DMS53 treated with DMSO at 0.1 percent for 48 hours (cell line): Measurements from ENCODE around the gene PRTFDC1.

ENCODE experiments used
- DNase-seq: peaks from one replicate; lab custom pipeline; 2025; ENCODE audit not compliant: unreplicated experiment; lab: John Stamatoyannopoulos, UW

The PRTFDC1 gene

DNA sequence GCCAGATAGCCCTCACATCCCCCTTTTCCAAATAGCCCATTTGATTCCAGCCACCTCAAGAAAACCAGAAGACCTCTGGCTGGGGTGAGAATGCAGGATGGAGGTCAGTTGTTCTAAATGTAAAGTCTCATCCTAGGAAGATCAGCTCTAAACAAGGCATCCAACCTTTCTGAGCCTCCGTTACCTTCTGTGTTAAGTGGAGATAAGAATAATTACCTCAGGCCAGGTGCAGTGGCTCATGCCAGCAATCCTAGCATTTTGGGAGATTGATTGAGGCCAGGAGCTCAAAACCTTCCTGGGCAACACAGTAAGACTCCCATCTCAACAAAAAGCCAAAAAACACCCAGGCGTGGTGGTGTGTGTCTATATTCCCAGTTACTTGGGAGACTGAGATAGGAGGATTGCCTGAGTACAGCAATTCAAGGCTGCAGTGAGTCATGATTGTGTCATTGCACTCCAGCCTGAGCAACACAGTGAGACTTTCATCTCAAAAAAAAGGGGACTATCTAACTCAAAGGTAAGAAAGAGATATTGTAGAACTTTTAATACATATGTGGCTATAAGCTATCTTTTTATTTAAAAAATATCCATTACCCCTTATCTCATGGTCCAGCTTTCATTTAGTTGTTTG, 43.5 kb downstream of the PRTFDC1 start:
- DNase-seq: no peak

DNA sequence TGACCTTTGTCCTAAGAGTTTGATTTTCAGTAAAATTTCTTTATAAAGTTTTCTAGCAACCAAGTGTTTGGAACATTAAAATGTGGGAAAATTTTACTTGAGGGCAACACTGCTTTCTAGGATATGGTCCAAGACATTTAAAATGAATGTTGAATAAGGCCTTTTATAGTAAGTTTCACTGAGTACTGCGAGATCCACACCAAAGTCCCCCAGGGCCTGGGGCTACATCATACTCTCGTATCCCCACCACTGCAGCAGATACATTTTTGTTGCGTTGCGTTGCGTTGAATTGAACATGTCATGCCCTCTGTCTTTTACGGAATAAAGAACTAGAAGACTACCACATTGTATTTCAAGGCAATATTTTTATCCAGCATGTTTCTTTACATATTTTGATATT, 44.5 kb downstream of the PRTFDC1 start:
- DNase-seq: no peak

DNA sequence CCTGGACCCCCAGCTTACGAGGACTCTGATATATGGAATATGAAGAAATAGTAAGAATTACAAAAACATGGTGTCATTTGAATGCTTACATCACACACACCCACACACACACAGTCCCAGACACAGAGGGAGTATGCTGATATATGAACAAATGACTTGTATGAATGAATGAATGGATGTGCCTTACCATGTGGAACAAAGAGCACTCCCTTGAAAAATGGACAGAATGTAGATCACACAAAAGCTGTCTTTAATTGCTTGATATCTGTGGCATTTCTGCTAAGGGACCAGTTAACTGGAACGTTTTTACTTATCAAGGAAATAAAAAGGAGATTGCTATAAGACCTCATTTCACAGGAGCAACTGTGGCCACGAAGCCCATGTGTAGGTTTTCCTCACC, 46.0 kb downstream of the PRTFDC1 start:
- DNase-seq: no peak

DNA sequence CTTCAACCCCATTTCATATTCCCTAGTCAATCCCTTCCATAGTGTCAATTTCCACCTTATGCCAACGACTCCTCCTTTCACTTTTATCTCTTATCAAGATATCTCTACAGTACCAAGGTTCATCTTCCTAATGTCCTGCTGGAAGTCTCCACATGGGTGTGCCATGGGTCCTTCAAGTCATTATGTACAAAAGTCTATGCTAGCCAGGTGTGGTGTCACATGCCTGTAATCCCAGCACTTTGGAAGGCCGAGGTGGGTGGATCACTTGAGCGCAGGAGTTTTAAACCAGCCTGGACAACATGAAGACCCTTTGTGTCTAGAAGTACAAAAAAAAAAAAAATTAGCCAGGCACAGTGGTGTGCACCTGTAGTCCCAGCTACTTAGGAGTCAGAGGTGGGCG, 47.6 kb downstream of the PRTFDC1 start:
- DNase-seq: no peak

DNA sequence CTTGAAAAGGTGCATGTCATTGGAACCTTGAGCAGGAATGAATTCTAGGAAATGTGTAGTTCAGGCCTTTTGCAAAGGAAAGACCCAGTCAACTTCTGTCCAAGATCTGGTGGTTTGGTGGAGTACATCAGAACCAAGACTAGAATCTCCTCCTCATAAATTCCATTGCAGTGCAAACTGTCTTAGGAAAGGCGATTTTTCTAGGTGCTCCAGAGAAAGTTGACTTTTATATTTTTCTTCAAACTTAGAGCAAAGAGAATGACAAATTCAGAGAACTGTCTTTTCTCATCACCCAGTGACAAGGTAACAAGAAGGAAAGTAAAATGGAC, 50.0 kb downstream of the PRTFDC1 start:
- DNase-seq: no peak

DNA sequence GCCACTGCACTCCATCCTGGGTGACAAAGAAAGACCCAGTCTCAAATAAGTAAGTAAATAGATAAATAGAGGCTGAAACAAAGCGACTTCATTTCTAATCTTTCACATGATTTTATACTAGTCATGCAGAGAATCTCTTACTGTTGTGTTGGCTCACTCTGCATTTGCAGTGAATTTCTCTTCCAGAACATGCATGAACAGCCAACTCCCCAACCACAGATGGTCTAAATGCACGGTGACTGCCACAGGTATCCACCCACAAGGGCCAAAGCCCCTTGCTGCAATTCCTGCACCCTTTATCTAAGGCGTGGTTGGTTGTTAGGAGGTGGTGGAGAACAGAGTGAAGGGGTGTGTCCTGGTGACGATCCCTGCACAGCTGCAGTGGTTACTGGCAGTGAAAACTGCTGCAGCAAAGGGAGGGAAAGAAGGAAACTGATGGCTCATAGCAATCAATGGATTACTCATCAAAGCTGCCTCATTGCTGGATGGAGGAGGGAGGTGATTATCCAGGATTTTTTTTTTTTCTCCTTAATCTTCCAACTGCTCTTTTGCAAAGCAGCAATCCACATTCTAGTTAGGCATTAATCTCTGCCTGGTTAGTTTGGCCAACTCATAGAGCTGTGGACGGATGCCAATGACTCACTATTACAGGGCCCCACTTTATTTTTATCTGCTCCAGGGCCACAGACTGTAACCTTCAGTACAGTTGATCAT, 50.6 kb downstream of the PRTFDC1 start:
- DNase-seq: peak; percentile 12

DNA sequence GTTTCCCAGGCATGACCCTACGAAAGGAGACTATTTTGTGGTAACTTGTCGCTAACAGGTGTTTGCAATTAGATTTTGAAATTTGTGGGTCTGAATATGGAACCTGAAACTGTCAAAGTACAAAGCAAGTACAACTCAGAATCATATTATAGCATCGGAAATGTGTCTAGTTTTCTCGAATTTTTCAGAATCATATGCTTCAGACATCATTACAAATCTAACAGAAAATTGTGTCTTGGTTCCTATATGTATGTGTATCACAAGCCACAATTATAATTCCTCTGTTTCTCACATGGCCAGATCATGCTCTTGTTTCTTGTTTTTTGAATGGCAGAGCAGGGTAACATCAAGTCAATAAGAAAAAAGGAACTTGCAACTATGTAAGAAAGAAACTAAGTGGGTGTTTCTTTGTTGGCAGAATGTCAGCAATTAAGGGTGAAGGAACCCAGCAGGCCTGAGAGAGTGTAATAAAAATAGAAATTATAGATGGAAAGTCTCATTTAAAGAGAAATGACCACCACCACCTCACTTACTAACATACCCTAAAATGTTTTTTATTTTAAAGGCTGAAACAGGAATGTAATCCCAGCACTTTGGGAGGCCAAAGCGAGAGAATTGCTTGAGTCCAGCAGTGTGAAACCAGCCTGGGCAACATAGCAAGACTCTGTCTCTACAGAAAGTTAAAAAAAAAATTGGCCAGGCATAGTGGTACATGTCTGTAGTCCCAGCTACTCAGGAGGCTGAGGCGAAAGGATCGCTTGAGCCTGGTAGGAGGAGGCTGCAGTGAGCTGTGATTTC, 51.3 kb downstream of the PRTFDC1 start:
- DNase-seq: no peak

DNA sequence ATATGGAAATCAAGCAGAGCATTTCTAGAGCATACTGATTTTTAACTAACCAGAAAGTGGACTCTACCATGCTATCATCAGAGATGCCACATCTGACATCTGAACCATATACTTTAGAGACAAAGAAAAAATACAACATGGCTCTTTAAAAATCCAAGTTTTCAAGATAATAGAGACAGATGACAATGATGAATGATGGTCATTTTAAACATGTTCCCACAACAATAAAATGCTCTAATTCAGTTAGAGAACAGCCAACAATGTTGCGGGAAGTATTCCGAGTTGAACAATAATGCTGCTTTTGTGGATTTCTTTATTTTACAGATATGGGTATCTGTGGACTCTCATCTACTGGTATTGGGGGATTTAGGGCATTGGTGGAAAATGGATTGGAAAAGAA, 52.8 kb downstream of the PRTFDC1 start:
- DNase-seq: no peak

DNA sequence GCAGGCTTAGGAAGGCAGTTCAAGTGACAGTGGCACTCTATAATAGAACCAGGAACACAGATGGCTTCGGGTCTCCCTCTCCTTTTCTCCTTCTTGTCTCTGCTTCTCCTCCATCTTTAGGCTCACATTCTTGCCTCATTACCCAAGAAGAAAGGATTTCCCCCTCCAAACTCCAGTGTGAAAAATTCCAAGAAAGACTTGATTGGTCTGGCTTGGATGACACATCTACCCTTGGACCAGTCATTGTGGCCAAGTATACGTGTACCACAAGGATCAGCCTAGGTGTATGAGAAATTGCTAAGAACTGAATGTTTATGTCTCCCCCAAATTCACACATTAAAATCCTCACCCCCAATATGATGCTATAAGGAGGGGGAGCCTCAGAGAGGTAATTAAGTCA, 53.9 kb downstream of the PRTFDC1 start:
- DNase-seq: no peak

DNA sequence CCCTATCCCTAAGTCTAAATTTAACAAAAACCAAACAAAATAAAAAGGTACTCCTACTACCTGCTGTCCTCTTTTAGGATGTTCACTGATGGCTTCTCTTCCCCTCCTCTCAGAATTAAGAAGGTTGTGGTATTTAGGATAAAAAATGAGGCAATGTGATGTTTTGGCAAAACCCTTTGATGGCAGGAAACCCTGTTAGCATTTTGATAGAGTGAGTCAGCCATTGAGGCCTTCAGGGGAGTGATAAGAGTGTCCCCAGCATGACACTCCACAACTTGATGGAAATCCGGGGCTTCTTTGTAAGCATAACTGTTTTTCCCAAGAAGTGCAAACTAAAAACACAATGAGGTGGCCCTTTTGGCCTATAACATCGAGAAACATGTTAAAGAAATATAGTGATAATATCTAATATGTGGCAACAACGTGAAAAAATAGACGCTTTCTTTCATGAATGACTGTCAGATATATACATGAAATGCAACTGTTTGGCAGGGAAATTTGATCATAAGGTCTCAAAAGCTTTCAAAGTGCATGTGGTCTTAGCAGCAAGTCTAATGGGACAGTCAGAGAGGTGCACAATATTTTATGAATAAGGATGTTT, 55.0 kb downstream of the PRTFDC1 start:
- no peak for DNase-seq

DNA sequence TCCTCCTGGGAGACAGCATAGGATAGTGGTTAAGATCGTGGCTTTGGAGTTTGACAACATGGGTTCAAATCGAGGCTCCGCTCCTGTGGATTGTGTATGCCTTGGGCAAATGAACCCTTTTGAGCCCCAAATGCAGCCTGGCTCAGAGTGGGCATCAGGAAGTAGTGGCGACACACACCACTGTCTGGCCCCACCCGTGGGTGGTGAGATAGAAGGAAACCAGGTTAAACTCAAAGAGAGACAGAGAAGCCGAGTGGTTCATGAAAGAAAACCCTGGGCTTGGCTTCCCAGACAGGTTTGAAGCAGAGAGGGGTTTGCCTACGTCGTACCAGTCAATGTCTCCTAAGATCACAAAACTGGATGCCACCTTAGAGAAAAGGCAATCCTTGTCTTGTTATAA, 57.7 kb downstream of the PRTFDC1 start:
- no peak for DNase-seq

DNA sequence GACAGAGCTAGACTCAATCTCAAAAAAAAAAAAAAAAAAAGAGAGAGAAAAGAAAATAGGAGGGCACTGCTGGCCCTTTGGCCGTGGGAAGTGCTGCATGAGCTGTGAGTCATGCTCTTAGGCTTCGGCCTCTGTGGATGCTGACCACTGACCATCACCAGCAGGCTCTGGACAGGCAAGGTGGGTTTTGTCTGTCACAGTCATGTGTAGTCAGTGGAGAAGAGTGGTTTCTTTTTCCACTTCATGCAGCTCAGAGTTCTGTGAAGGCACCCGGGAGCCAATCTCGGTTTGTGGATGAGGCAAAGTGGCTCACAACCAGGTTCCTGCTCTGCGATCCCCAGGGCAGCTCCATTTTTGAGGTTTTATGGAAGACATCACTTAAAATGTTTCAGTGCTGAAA, 58.1 kb downstream of the PRTFDC1 start:
- no peak for DNase-seq

DNA sequence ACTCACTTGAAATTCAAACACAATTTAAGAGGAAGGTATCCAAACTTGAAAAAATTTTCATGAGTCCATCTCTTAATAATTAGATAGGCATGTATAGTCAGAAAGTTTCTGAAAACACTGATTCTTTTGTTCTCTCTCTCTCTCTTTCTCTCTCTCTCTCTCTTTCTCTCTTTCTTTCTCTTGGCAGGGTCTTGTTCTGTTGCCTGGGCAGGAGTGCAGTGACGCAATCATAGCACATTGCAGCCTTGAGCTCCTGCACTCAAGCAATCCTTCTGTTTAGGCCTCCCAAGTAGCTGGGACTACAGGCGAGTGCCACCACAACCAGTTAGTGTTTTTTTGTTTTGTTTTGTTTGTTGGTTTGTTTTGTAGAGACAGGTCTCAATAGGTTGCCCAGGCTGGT, 59.3 kb downstream of the PRTFDC1 start:
- DNase-seq: no peak

DNA sequence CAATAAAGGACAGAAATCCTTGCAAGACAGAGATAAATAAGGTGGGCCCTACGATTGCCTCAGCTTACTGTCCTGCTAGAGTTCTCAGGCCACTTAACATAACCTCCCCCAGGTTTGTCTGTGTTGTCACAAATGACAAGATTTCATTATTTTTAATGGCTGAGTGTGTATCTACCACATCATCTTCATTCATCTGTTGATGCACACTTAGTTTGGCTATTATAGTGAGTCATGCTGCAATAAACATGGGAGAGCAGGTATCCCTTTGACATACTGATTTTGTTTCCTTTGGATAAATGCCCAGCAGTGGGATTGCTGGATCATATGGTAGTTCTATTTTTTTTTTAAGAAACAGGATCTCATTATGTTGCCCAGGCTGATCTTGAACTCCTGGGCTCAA, 60.6 kb downstream of the PRTFDC1 start:
- peak; percentile 32 for DNase-seq

DNA sequence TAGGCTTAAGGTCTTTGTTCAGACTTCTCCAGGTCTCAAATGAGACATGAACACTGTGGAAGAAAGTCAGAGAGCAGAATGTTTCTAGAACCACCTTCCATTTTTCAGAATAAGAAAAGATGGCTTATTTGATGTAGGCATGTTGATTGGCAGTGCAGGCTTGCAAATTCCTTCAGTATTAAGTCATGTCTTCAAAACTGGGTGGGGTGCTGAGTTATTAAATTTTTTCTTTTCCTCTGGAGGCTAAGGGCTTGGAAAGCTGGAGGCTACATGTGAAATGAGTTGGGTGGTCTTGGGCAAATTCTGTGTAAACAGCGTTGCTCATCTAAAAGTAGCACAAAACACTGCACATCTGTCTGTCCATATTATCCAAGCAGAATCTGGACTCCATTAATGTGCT, 62.8 kb downstream of the PRTFDC1 start:
- no peak for DNase-seq

DNA sequence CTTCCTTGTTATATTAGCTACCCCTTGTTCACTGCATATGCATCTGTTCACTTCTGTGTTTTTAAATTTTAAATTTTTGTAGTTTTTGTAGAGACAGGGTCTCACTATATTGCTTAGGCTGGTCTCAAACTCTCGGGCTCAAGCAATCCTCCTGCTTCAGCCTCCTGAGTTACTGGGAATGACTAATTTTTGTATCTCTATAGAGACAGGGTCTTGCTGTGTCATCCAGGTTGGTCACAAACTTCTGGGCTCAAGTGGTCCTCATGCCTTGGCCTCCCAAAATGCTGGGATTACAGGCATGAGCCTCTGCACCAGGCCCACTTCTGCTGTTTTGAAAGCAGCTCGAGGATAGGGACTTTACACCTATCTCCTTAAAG, 64.6 kb downstream of the PRTFDC1 start:
- DNase-seq: no peak

DNA sequence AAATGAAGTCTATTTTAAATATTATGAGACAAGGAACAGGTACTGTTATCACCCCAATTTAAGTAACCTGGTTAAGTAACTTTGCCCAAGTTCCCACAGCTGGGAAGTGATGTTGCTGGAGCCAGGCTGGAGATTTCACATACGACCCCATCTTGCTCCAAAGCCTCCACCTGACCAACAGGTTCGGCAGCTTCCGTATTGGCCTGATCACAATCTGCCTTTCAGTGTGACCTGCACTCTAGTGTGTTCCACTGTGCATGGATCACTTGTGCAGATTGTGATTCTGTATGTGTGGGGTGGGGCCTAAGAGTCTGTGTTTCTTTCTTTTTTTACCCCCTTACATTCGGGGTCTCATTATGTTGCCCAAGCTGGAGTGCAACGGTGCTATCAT, 66.1 kb downstream of the PRTFDC1 start:
- no peak for DNase-seq

DNA sequence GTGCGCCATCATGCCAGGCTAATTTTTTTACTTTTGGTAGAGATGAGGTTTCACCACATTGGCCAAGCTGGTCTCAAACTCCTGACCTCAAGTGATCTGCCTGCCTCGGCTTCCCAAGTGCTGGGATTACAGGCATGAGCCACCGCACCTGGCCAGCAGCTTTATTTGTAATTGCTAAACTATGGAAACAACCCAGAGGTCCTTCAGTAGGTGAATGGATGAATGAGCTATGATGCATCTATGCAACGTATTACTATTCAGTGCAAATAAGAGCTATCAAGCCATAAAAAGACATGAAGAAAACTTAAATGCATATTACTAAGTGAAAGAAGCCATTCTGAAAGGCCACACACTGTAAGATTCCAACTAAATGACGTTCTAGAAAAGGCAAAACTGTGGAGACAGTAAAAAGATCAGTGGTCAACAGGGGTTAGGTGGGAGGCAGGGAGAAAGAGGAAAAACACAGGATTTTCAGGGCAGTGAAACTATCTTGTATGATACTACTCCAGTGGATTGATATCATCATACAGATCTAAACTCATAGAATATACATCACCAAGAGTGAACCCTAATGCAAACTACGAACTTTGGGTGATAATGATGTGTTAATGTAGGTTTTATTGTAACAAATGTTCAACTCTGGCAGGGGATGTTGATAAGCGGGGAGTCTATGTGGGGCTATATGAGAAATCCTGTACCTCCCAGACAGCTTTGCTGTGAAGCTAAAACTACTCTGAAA, 66.7 kb downstream of the PRTFDC1 start:
- DNase-seq: no peak

DNA sequence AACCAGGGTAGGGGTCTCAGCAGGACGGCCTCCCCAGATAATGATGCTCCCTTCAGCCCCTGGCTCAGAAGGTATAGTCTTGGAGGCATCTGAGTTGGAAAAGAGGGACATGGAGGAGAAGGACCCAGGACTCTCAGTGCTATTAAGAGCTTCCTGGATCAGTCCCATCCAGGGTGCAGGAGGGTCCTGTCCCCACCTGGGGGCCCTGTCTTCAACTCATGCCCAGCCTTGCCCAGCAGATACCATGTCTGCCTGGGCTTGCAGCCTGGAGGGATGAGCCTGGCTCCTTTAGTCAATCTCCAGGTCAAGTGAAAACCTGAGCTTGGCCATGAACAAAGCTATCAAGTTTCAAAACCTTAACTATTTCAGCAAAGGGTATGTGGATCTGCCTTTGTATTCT, 67.6 kb downstream of the PRTFDC1 start:
- DNase-seq: no peak

DNA sequence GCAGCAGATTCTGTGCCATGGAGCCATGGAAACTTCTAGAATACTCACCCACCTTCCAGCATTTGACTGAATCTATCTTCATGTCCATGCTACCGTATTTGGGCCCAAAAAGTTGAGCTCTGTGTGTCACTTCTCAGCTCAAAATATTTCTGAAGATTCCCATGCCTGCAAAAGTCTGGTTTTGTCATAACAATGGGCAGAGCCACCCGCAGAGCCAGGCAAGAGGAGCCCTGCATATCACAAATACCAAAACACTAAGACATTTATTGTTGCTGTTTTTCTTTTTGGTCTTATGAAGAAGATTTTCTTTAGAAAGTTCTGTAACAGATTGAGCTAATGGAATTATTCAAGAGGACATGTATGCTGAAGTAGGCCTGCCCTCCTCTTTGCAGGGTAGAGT, 68.1 kb downstream of the PRTFDC1 start:
- no peak for DNase-seq

DNA sequence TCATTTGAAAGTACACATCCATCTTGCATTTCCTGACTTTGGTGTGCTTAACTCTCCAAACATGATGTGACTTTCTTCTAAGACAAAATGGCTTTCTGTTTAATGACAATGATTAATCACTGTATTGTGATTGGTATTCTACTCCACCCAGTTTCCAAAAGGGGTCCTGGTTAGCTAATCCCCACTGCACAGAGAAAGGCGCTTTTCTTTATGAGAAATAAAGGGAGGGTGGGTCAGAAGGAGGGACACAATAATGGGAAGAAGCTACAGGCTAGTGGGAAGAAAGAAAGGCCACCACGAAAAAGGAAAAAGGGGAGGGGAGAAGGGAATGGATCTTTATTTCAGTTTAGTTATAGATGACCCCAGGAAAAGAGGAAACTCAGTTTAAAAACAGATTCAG, 69.2 kb downstream of the PRTFDC1 start:
- no peak for DNase-seq
